Midbrain (tissue), 1 donor: Measurements from ENCODE around the gene MYO15A.
A peak's percentile ranks its signal among the peaks of the same experiment; 100 is the strongest.

Experiments
- DNase-seq: peaks from one replicate; lab custom pipeline; 2025; lab: John Stamatoyannopoulos, UW

The MYO15A gene

DNA sequence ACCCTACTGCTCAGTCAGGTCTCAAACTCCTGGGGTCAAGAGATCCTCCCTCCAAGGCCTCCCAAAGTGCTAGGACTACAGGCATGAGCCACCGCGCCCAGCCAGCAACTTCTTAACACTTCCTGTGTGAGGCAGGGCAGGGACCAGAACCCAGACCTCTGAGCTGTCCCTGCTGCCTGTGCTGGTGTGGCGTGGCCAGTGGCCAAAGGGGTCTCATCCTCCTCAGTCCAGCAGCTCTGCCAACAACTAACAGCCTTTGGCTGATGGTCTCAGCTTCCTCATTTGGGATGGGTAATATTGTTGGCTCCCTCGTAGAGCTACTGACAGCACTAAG lies 115.5 kb downstream of the MYO15A start:
- DNase-seq, result no peak

DNA sequence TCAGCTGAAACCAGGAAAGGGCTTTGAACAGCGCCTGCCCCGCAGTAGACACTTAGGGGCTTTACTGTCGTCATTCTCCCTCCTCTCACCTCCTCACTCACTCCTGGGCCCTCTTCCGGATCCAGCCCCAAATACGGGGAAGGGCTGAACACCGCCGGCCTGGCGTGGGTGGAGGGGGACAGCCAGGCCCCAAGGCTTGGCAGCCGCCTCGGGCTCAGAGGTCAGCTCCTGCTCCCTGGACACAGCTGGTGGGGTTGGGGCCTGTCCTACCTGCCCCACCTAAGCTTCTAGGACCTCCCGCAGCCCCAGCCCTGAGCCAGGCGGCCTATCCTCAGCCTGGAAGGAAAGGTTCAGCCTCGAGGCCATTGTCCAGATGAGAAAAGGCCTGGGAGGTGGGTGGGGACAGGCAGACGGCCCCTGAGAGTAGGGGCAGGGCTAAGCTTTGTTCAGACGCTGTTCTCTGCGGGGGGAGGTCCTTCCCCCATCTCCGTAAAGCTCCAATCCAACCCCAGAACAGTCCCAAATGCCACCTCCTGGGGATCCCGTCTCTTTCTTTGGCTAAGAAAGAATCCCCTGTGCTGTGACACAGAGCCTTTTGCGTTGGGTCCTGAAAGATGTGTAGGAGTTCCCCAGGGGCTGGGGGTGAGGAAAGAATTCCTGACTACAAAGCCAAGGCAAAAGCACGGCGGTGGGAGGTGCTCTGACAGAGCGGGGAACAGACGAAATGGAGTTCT lies 116.0 kb downstream of the MYO15A start:
- no peak for DNase-seq

DNA sequence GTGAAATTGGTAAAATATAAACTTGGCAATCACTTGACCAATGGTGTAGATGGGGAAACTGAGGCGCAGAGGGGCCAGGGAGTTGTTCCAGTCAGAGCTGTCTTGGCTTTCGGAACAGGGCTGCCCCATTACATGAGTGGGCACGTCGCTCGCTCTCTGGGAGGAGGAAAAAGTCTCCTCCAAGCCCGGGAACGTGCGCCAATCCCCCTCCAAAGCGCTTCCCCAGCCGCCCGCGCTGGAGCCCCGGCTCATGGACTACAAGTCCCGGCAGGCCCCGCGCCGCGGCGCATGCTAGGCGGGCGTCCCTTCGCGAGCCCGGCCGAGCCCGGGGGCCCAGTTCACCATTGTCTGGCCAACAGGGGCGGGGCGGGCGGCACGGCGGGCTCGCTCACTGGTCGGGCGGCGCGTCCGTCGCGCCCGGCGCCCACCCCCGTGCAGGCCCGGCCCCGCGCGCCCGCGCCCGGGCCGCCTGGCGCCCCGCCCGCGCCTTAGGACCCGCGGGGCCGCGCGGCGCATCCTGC lies 116.6 kb downstream of the MYO15A start, which contains the start of gene LLGL1:
Gene LLGL1, plus strand, starts transcription at position 515 of the 521 bp plus-strand sequence. CDS start 48 bp downstream, outside the sequence.
- DNase-seq, result peak; percentile 95

DNA sequence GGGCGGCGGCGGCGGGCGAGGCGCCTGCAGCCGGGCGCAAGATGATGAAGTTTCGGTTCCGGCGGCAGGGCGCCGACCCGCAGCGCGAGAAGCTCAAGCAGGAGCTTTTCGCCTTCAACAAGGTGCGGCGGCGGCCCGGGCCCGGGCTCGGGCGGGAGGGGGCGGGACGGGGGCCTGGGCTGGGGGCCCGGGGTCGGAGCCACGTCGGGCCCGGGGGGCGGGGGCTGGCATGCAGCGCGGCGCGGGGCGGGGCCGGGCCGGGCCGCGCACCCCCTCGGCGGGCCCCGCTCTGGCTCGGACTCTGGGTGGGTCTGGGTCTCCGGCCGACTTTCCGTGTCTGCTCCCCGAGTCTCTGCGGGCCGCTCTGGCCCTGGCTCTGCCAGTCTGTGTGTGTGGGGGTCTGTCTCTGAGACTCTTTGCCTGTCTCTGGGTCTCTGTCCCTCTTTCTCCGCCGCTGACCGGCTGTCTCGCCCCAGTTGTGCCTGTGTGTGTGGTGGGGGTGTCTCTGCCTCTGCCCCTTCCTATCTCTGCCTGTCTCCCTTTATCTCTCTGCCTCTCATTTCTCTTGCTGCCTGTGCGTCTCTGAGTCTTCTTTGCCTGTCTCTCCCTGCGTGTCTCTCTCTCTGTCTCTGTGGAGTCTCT lies 117.2 kb downstream of the MYO15A start:
- DNase-seq, result no peak

DNA sequence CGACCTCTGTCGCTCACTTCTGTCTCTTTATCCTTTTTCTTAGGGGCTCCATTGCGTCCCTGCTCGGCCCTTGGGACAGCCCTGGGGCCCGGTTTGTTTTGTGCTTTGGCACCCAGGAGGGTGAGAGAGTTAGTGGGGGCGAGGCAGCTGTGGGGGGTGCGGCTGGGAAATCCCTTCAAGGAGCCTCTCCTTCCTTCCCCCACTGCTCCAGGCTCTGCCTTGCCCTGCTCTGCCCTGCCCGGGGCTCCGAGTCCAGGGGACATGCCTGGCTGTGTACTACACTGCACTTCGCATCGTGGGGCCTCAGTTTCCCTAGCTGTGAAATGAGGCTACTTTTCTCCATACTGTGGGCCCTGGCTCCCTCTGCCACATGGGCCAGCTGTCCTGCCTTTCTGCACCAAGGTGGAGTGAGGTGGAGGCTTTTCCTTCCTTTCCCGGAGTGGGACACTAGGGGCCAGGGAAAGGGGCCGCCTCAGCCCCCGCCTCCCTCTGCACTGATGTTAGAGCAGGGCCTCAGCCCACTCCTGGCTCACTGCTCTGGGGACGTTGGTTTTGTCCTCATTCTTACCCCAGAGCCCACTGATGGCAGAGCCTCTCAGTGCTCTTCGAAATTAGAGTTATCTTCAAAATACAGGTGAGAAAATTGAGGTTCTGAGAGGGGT lies 117.9 kb downstream of the MYO15A start:
- no peak for DNase-seq

DNA sequence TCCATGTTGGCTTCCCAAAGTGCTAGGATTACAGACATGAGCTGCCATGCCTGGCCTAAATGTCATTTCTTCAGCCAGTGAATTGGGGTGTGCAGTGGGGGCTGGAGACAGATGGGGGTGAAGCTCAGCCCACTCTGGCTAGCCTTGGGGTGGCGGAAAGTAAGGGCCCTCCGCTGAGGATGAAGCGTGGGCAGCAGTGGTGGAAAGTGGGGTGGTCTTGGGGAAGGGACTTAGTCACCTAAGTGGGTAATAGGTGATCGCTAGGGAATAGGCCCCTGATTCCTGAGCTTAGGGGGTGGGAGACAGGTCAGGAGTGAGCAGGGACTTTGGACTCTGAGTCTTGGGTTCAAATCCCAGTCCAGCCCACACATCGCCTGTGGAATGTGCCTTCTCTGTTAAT lies 119.1 kb downstream of the MYO15A start:
- DNase-seq, result no peak

DNA sequence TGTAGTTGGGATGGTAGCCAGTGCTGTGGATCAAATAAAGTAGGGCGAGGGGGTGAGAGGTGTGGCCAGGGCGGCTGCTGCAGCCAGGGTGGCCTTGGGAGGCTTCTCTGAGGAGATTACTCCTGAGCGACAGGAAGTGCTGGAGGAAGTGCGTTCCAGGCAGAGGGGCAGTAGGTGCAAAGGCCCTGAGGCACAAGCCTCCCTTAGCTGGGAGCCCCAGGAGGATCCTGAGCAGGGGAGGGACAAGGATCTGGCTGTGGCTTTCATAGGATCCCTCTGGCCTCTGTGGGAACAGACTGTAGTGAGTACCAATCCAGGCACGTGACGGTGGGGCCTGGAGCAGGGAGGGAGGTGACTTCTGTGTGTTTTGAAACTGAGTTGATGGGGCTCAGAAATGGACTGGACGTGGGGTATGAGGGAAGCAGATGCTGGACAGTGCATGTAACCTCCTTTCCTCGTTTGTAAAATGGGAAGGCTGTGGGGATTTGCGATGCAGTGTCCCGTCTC lies 119.7 kb downstream of the MYO15A start:
- no peak for DNase-seq

DNA sequence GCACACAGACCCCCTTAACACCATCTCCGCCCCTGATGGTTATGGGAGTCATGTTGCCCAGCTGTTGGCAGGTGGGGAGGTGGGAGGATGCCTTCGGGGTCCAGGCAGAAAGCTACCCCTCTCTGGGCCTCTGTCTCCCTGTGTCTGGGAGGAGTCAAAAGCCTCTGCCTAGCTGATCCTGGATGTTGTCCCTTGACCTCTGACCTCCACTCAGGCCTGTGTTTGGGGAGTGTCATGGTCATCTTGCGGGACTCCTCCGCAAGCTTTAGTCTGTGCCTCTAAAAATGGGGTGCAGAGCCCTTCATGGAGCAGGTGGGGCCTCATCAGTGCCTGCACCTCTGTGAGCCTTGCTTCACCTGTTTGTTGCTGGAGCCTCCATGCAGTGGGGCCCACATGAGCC lies 120.7 kb downstream of the MYO15A start:
- no peak for DNase-seq
